CD4-positive, alpha-beta T cell treated with Interleukin-21 for 1 hour (primary cell): ENCODE measurements around the gene TMED4.

Source experiments
- DNase-seq: peaks from one replicate; pipeline ENCODE4 v3.0.0-alpha.2; 2020

The TMED4 gene

DNA sequence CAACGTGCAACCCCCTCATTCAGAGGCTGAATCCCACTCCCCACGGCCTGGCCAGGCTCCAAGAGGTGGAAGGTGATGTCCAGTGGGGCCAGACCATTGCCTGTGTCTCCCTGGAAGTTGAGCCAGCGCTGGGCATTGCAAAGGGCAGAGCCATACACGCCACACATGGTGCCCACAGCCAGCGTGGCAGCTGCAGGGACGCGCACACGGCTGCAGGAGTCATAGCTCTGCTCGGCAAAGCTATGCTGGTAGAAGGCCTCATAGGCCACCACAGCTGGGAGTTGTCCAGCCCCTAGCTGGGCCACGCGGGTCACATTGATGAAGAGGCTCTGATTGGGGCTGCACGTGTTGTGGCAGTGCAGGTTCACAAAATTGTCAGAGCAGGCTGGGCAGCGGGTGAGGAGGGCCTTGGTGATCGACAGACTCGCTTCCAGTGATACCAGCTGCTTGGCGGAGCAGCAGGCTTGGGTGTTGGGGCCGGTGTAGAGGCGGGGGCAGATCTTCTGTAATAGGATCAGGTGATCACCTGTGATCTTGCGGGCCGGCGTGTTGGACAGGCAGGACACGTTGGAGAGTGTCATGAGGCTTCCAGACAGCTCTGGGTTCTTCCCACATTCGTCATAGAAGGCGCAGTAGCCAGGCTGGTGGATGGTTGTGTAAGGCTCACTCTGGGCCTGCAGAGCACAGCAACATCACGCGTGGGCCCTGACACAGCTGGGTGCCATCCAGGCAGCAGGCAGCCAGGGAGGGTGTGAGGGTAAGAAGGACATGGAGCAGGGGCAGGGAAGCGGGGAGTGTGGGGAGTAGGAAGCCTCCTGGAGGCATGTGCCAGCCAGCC, 42.1 kb downstream of the TMED4 start:
- no peak for DNase-seq

DNA sequence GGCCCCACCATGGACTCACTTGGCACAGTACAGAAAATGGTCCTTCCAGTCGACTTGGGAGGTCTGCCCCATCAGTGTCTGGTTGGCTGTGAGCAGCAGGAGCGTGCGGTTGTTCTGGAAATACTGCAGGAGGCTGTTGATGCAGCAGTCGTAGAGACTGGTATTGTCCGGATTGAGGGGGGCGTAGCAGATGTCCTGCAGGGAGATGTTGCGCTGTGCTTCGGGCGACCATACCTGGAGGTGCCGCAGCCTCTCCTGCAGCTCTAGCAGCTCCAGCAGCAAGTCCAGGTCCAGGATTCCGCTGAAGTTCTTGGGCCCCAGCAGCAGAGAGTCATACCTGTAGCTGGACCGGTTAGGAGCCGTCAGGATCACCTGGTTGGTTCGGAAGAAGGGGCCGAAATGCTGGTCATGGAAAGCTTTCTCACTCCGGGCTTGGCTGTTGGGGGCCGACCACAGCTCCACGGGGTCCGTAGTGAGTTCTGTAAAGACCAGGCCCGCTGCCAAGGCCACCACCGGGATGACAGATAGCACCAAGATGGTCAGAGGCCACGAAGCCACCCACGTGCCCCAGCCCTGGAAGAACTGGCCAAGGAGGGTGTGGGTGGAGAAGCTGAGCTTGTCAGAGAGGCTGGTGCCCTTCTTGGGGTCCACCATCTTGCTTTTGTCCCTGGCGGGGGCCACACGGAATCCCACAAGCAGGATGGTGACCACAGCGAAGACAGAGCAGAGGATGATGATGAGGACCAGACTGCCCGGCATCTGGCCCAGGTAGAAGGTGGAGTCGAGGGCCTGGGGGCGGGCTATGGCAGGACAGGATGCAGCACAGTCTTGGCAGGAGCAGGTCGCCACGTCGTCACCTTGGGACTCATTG, 43.0 kb downstream of the TMED4 start:
- DNase-seq = no peak

DNA sequence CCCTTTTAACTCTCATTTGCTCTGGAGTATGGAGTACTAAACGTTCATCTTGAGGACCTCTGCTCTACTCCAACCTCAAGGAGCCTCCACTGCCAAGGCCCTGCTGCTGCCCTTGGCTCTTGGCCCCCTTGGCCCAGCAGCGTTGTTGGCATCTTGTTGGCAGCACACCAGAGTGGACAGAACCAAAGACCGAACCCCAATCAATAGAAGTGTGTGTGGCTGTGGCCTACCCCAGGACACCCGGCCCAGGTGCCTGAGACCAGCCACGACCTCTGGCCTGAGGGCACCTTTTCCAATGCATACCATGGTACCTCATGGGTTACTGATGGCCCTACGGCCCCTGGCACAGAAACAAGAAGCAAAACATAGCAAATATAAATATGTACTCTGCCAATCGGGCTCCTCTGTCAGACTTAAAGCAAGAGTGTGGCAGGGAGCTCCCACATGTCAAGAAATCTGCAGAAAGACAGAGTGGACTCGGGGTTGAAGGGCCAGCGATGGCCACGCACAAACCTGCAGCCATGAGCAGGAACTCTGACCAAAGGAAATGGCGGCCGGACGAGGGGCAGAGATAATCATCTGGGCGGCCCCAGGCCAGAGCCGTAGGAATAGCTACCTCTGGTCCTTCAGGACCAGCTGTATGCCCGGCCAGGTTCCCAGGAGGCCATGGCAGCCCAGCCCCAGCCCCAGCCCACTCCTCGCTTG, 43.8 kb downstream of the TMED4 start:
- DNase-seq = no peak

DNA sequence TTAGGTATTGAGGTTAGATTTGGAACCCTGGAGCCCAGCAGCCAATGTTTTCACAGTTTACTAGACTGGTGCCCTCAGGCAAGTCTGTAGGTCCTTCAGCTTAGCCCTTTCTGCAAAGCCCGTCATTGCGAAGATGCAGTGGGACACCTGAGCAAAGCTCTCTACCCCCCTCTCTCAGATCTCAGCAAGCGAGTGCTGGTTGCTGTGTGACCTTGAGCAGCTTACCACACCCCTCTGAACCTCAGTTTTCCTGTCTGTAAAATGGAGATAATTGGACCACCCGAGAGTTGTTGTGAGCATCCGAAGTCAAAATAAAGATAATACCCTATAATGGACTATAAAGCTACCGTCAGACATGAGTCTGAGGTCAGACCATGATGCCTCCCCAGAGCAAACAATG, 44.6 kb downstream of the TMED4 start:
- no peak for DNase-seq

DNA sequence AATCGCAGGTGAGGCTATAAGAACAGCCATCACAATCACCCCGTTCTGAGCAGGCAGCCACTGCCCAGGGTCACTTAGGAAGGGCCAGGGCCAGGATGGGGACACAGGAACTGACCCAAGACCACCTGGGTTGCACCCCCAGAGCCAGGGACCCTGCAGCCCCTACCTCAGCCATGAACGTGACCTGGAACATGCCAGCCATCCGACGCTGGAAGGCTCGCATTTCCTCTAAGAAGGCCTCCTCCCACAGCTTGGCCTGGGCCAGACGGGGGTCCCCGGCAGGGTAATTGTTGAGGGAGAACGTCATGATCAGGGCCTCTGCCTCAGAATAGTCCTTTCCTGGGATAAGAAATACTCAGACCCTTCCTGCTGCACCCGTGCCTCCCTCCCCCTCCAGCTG, 45.9 kb downstream of the TMED4 start:
- DNase-seq = no peak

DNA sequence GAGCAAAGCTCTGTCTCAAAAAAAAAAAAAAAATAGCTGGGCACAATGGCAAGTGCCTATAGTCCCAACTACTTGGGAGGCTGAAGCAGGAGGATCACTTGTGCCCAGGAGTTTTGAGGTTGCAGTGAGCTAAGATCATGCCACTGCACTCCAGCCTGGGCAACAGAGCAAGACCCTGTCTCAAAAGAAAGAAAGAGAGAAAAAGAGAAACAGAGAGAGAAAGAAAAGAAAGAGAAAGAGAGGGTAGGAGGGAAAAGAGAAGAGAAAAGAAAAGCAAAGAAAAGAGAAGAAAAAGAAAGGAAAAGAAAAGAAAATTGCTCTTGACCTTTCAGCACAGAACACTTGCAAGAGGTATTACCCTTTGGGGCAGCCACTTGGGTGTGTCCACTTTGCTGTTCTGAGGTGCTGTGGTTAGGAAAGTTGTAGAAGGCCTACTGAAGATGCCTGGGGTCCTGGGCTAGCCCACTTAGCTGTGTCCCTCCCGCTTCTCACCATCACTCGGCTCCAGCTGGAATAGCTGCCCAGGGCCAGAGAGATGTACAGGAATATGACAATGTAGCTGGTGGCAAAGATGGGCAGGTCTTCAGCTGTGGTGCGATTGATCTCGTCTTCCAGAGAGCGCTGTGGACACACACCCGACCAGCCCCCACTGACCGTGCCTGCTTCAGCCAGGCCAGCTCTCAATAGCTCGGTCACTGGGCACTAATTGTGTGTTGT, 46.5 kb downstream of the TMED4 start:
- DNase-seq = no peak

DNA sequence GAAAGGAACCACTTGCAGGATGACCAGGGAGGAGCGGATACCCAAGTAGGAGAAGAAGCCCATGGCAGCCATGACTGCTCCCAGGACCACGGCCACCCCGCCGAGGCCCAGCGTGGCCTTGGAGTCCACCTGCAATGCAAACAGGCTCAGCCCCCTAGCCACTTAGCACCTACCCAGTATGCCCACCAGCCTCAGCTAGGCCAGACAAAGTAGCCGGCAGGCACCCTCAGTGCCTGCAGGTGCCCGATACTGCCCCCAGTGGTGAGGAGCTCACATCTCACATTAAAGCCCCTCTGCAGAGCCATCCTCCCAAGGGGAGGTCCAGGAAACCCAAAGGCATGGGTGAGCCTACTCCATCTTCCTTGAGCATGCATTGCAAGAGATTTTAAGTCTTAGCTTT, 47.5 kb downstream of the TMED4 start:
- DNase-seq = peak; percentile 46

DNA sequence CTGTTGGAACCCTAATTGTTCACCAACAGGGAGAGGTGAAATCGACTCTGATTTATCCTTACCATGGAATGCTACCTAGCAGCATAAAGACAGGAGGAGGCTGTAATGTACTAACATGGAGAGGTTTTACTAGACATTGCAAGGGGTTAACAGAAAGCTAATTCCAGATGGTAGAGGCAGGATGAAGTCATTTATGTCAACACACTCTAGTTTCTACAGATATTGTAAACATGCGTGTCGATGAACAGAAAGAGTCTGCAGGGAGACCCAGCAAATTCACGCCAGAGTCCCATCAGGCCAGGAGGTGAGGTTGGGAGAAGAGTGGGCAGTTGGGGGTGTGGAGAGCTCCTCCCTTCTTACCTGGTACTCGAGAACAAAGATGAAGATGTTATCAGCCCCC, 47.9 kb downstream of the TMED4 start:
- DNase-seq = no peak

DNA sequence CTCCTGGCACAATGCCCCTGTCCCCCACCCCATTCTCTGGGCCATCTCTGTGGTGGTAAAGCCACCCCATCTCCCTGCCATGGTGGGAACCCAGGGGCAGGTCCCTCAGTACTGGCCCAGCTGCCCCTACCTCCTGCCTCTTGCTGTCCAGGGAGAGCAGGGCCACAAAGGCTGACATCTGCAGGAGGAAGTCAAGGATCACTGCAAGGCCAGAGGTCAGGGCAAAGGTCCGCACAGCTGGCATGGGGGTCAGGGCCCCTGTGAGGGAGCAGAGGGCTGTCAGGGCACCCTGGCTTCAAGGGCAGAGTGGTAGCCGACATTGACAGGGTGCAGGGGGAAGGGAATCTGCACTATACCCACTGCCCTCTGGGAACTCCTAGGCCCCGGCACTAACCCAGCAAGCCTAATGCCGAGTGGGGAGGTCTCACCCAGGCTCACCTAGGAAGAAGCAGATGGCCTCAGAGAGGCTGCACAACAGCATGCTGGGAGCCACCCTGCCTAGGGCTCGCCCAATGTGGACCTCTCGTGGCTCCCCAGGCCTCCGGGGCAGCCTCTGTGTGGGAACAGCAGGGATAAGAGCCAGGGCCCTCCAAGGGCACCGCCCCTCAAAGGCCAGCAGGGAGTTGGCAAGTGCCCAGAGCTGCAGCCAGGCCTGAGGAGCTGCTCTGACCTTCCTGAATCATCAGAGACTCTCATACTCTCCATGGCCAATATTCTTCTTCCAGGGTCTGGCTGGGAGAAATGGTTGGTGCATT, 48.6 kb downstream of the TMED4 start:
- no peak for DNase-seq

DNA sequence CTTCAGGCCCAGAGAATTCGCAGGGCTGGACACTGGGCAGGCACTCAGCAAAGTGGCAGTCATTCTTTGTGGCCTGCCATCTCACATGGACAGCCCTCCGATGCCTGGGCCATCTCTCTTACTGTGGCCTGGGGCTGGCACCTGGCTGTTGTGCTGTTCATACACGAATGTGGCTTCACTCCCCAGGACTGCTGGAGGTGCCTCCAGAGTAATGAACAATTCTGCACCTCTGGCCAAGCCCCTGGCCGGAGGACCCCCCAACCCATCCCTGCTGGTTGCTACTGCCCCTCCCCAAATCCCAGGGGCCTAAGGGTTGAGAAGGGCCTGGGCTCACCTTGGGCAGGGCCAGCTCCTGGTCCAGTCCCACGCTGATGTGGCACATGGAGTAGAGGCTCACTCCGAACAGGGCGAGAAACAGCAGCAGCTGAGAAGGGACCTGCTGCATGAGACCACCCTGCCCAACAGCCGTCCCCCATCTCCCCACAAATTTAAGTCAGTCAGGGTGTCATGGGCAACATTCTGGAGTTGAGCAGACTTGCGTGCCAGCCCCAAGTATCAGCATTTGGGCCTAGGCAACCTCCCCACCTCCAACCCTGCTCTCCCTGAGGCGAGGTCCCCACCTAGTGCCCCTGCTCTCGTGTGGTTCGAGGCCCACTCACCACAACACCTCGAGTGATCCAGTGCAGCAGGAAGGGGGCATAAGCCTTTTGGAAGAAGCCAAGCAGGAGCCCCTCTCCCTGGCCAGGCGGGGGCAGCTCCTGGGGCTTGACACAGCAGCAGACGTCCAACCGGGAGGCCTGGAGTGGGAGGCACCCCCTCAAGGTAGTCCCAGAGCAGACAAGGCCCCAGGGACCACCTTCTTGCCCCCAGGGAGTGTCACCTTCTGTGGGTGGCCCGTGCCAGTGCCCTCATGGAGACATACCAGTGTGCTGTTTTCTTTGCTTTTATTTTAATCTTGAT, 50.3 kb downstream of the TMED4 start:
- no peak for DNase-seq

DNA sequence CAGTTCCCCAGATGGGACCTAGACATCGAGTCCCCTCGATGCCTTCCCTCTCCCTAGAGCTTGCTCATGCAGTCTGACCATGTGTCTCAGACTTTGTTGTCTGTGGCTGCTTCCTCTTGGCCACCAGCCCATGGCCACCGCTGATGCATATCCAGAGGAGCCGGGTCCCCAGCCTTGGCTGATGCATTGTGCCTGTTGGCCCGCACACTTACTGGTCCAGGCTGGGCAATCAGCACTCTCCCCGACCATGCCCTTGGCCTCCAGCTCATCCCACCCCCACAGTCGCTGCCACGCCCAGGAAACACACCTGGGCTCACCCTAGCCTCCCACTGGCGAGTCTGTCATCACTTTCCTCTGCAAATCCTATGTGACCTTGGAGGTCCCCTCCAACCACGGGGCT, 51.0 kb downstream of the TMED4 start:
- DNase-seq = no peak
